H9 (cell line): ENCODE results near the gene CDC14A. TPM values are rescaled to one million over a fixed set of nuclear protein-coding genes. Genes with fewer than 3 reads are reported as not detected.
A peak's percentile ranks its signal among the peaks of the same experiment; 100 is the strongest.

Source experiments
- DNase-seq: peaks from one replicate; pipeline ENCODE4 v3.0.0-alpha.2; 2017
- H2AFZ ChIP-seq: one replicate; pipeline ENCODE4 v1.6.1; 2013; ENCODE audit warnings: mild to moderate bottlenecking, low read length, control low read depth, moderate library complexity
- H2AK5ac ChIP-seq: 2 replicates; pipeline ENCODE4 v1.6.1; 2013; ENCODE audit warnings: low read length, control low read depth, mixed read lengths; ENCODE audit not compliant: insufficient read length
- H2BK120ac ChIP-seq: one replicate; pipeline ENCODE4 v1.6.1; 2013; ENCODE audit warnings: low read depth, mild to moderate bottlenecking, low read length, control low read depth, inconsistent platforms; ENCODE audit not compliant: poor library complexity, severe bottlenecking
- H2BK12ac ChIP-seq: 2 replicates; pipeline ENCODE4 v1.6.1; 2013; ENCODE audit warnings: low read length, control low read depth, mixed read lengths, low read depth; ENCODE audit not compliant: insufficient read length
- H2BK15ac ChIP-seq: 2 replicates; pipeline ENCODE4 v1.6.1; 2013; ENCODE audit warnings: low read depth, low read length, control low read depth
- H2BK20ac ChIP-seq: one replicate; pipeline ENCODE4 v1.6.1; 2013; ENCODE audit warnings: low read depth, mild to moderate bottlenecking, low read length, control low read depth, inconsistent platforms; ENCODE audit not compliant: poor library complexity, severe bottlenecking
- H2BK5ac ChIP-seq: 2 replicates; pipeline ENCODE4 v1.6.1; 2013; ENCODE audit warnings: low read length, control low read depth, mixed read lengths; ENCODE audit not compliant: insufficient read length
- H3K14ac ChIP-seq: 2 replicates; pipeline ENCODE4 v1.6.1; 2013; ENCODE audit warnings: low read length, control low read depth; ENCODE audit not compliant: insufficient read depth
- H3K18ac ChIP-seq: 2 replicates; pipeline ENCODE4 v1.6.1; 2013; ENCODE audit warnings: low read depth, mild to moderate bottlenecking, mixed read lengths, low read length, control low read depth; ENCODE audit not compliant: insufficient read length
- H3K23ac ChIP-seq: 2 replicates; pipeline ENCODE4 v1.6.1; 2013; ENCODE audit warnings: low read length, control low read depth, mixed read lengths, low read depth; ENCODE audit not compliant: insufficient read length
- H3K23me2 ChIP-seq: 2 replicates; pipeline ENCODE4 v1.6.1; 2013; ENCODE audit warnings: low read depth, mild to moderate bottlenecking, mixed read lengths, low read length, control low read depth; ENCODE audit not compliant: insufficient read length, poor library complexity, severe bottlenecking
- H3K27ac ChIP-seq: 2 replicates; pipeline ENCODE4 v1.5.1; 2013; ENCODE audit warnings: low read length, control low read depth, mixed read lengths, low read depth; ENCODE audit not compliant: insufficient read length
- H3K27me3 ChIP-seq: 2 replicates; pipeline ENCODE4 v1.6.1; 2013; ENCODE audit warnings: low read length, control low read depth, inconsistent platforms; ENCODE audit not compliant: insufficient read depth
- H3K4ac ChIP-seq: 2 replicates; pipeline ENCODE4 v1.6.1; 2013; ENCODE audit warnings: low read depth, mild to moderate bottlenecking, control low read depth, inconsistent platforms, low read length, moderate library complexity
- H3K4me1 ChIP-seq: 2 replicates; pipeline ENCODE4 v1.6.1; 2013; ENCODE audit warnings: low read length, control low read depth, inconsistent platforms; ENCODE audit not compliant: insufficient read depth
- H3K4me2 ChIP-seq: 2 replicates; pipeline ENCODE4 v1.6.1; 2013; ENCODE audit warnings: low read length, control low read depth, mixed read lengths; ENCODE audit not compliant: insufficient read length, insufficient read depth
- H3K56ac ChIP-seq: 2 replicates; pipeline ENCODE4 v1.6.1; 2013; ENCODE audit warnings: low read depth, mild to moderate bottlenecking, mixed read lengths, low read length, control low read depth; ENCODE audit not compliant: insufficient read length
- H3K79me1 ChIP-seq: 2 replicates; pipeline ENCODE4 v1.6.1; 2013; ENCODE audit warnings: low read depth, mild to moderate bottlenecking, moderate library complexity, low read length, control low read depth, inconsistent platforms; ENCODE audit not compliant: insufficient read depth, poor library complexity, severe bottlenecking
- H3K79me2 ChIP-seq: 2 replicates; pipeline ENCODE4 v1.6.1; 2013; ENCODE audit warnings: low read length, control low read depth, inconsistent platforms; ENCODE audit not compliant: insufficient read depth
- H3K9ac ChIP-seq: 2 replicates; pipeline ENCODE4 v1.6.1; 2013; ENCODE audit warnings: low read length, control low read depth, mixed read lengths; ENCODE audit not compliant: insufficient read length; ENCODE audit errors: extremely low read depth
- H3K9me3 ChIP-seq: one replicate; pipeline ENCODE4 v1.6.1; 2013; ENCODE audit warnings: low read depth, low read length, inconsistent platforms; ENCODE audit not compliant: control insufficient read depth
- H3T11ph ChIP-seq: one replicate; pipeline ENCODE4 v1.6.1; 2013; ENCODE audit warnings: mild to moderate bottlenecking, low read length, control low read depth, inconsistent platforms
- H4K20me1 ChIP-seq: one replicate; pipeline ENCODE4 v1.6.1; 2013; ENCODE audit not compliant: control insufficient read depth, insufficient read length, insufficient read depth
- H4K5ac ChIP-seq: 2 replicates; pipeline ENCODE4 v1.6.1; 2013; ENCODE audit warnings: low read depth, mild to moderate bottlenecking, mixed read lengths, low read length, control low read depth; ENCODE audit not compliant: insufficient read length
- H4K8ac ChIP-seq: replicated peaks from 2 replicates; pipeline ENCODE4 v1.6.1; 2013; ENCODE audit warnings: low read length, control low read depth, mixed read lengths, low read depth; ENCODE audit not compliant: insufficient read length
- H4K91ac ChIP-seq: 2 replicates; pipeline ENCODE4 v1.6.1; 2013; ENCODE audit warnings: low read depth, mild to moderate bottlenecking, moderate library complexity, mixed read lengths, low read length, control low read depth; ENCODE audit not compliant: insufficient read length
- H3K27ac Mint-ChIP-seq, 3 experiments: 2 replicates in 2 of 3; 3 replicates in 1 of 3; pipeline ENCODE4 v1.8.0; 2020 to 2021; ENCODE audit warnings: mixed read lengths in 3 of 3, mild to moderate bottlenecking in 1 of 3, moderate library complexity in 1 of 3
- H3K27me3 Mint-ChIP-seq: 2 replicates; pipeline ENCODE4 v1.8.0; 2021; ENCODE audit warnings: low read depth, mild to moderate bottlenecking, moderate library complexity, mixed read lengths
- H3K36me3 Mint-ChIP-seq, 3 experiments: 2 replicates in 2 of 3; 3 replicates in 1 of 3; pipeline ENCODE4 v1.8.0; 2020 to 2021; ENCODE audit warnings: low read depth in 3 of 3, mixed read lengths in 3 of 3; ENCODE audit not compliant: insufficient read depth in 1 of 3
- H3K4me1 Mint-ChIP-seq, 2 experiments: 2 replicates each; pipeline ENCODE4 v1.8.0; 2020; ENCODE audit warnings: mixed read lengths in 2 of 2
- H3K4me3 Mint-ChIP-seq, 2 experiments: 2 replicates in 1 of 2; 3 replicates in 1 of 2; pipeline ENCODE4 v1.8.0; 2020 to 2021; ENCODE audit warnings: mild to moderate bottlenecking in 2 of 2, mixed read lengths in 2 of 2, moderate library complexity in 1 of 2
- H3K9me3 Mint-ChIP-seq, 2 experiments: 2 replicates in 1 of 2; 3 replicates in 1 of 2; pipeline ENCODE4 v1.8.0; 2020; ENCODE audit warnings: mild to moderate bottlenecking in 2 of 2, mixed read lengths in 2 of 2, moderate library complexity in 1 of 2
- CTCF ChIP-seq: fragments of 200-600 bp; sonication (generic); conservative IDR thresholded peaks from 3 replicates; pipeline ENCODE4 v1.8.0; 2021; ENCODE audit warnings: antibody characterized with exemption, mild to moderate bottlenecking
- WGBS: extraction: QIAGEN DNeasy Blood & Tissue Kit; methylation state at CpG from one replicate; pipeline ENCODE4 v1.1.7; 2013; ENCODE audit warnings: missing lambda C conversion rate, low lambda C conversion rate, mixed read lengths; ENCODE audit not compliant: insufficient read length; ENCODE audit errors: extremely low coverage; 5-methylcytosine and 5-hydroxymethylcytosine counted together
- total RNA-seq: library from RNA; stranded (reverse); gene quantifications from 2 replicates; pipeline ENCODE4 v1.2.1, GENCODE V29; 2021

Gene CDC14A
- total RNA-seq, 1 experiment from 2014 or later, result 8.9 TPM

- Histone ChIP-seq H3K79me2 (no peaks in the 10 kb centered on the region), H4K91ac (no peak overlapping the region), H2BK5ac (no peak overlapping the region), H3T11ph (no peak overlapping the region), H3K18ac (no peak overlapping the region), H3K9me3 (no peaks in the 10 kb centered on the region), H3K4ac (no peak overlapping the region), H2BK12ac (no peak overlapping the region), H3K23me2 (peaks cover 5% of the 10 kb centered on the region), H2AK5ac (no peak overlapping the region), H3K9ac (no peak overlapping the region), H3K4me2 (no peak overlapping the region), H3K79me1 (peaks cover 4% of the 10 kb centered on the region), H2BK20ac (no peak overlapping the region), H4K20me1 (no peaks in the 10 kb centered on the region), H2AFZ (no peak overlapping the region), H2BK15ac (no peak overlapping the region), H3K56ac (no peak overlapping the region), H3K27ac (no peak overlapping the region), H3K14ac (no peak overlapping the region), H3K27me3 (no peaks in the 10 kb centered on the region), H3K4me1 (peaks cover 8% of the 10 kb centered on the region; the same call in 1 of the 2 replicates), H4K8ac (no peak overlapping the region), H4K5ac (no peak overlapping the region), H3K23ac (no peak overlapping the region), H2BK120ac (no peak overlapping the region)
- H3K27me3 Mint-ChIP-seq, result no peaks in the 10 kb centered on the region; the same call in 1 of the 2 replicates
- H3K27ac Mint-ChIP-seq, result no peak overlapping the region
- WGBS, result no CpG with 5 or more reads among the region's 2 CpGs
- H3K4me1 Mint-ChIP-seq, result peaks cover 47 to 56% of the 10 kb centered on the region in 2 experiments
- no peak for DNase-seq
- no peak overlapping the region; a peak in 1 of 5 replicates for H3K4me3 Mint-ChIP-seq
- peak; percentile 63 for TF ChIP-seq CTCF
- H3K9me3 Mint-ChIP-seq, result no peaks in the 10 kb centered on the region; a peak in 2 of 5 replicates
- H3K36me3 Mint-ChIP-seq, result peaks cover 5 to 8% (median 8%) of the 10 kb centered on the region in 3 experiments
Measured at GRCh38 chr1:100358210-100358609, 5.9 kb downstream of the CDC14A start.
